Measurements from ENCODE around the gene ARHGEF19.

DNA sequence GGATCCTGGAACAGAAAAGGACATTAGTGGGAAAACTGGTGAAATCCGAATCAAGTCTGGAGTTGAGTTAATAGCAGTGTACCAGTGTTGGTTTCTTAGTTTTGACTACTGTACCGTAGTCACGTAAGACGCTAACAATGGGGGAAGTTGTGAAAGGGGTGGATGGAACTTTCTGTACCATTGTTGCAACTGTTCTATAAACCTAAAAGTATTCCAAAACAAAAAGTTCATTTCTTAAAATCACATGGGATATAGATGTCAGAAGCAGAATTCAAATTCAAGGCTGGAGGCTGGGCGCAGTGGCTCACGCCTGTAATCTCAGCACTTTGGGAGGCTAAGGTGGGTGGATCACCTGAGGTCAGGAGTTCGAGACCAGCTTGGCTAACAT, 16.9 kb downstream of the ARHGEF19 start:
- TF ChIP-seq EP300 (IDR thresholded peaks at IDR 0.05) = no peak
- TF ChIP-seq, protein P1, sequence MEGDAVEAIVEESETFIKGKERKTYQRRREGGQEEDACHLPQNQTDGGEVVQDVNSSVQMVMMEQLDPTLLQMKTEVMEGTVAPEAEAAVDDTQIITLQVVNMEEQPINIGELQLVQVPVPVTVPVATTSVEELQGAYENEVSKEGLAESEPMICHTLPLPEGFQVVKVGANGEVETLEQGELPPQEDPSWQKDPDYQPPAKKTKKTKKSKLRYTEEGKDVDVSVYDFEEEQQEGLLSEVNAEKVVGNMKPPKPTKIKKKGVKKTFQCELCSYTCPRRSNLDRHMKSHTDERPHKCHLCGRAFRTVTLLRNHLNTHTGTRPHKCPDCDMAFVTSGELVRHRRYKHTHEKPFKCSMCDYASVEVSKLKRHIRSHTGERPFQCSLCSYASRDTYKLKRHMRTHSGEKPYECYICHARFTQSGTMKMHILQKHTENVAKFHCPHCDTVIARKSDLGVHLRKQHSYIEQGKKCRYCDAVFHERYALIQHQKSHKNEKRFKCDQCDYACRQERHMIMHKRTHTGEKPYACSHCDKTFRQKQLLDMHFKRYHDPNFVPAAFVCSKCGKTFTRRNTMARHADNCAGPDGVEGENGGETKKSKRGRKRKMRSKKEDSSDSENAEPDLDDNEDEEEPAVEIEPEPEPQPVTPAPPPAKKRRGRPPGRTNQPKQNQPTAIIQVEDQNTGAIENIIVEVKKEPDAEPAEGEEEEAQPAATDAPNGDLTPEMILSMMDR (IDR thresholded peaks at IDR 0.05) = no peak
- TF ChIP-seq POLR2AphosphoS5 (IDR thresholded peaks at IDR 0.05) = no peak
